ENCODE data around the gene SH3RF3.

GRCh38 chr2:109173311-109174171, 44.5 kb downstream of the SH3RF3 start:
- TF ChIP-seq CTCF (IDR thresholded peaks at IDR 0.05), result no peak
- no peak for TF ChIP-seq SMC3 (IDR thresholded peaks at IDR 0.05; ENCODE audit: low read depth, low read length)
- no peak for TF ChIP-seq RAD21 (IDR thresholded peaks at IDR 0.05; ENCODE audit: low read length)
- TF ChIP-seq EP300 (IDR thresholded peaks at IDR 0.05; ENCODE audit: borderline replicate concordance in 1 of 2, low read depth in 1 of 2, low read length in 1 of 2), result no peak
- TF ChIP-seq POLR2AphosphoS5 (IDR thresholded peaks at IDR 0.05; ENCODE audit: low read depth, low read length), result no peak
- TF ChIP-seq GATA2 (CRISPR knock-in tag; IDR thresholded peaks at IDR 0.05), result no peak
- TF ChIP-seq JUND (IDR thresholded peaks at IDR 0.05), result no peak
- TF ChIP-seq CHD2 (IDR thresholded peaks at IDR 0.05; ENCODE audit: low read length, partially characterized antibody), result no peak
- no peak for TF ChIP-seq RCOR1 (IDR thresholded peaks at IDR 0.05; ENCODE audit: low read length)

Measured in SK-N-SH (cell line).